ELR (cell line): Measurements from ENCODE around the gene C1QL4.

ENCODE experiments used
- DNase-seq: peaks from one replicate; pipeline ENCODE4 v3.0.0-alpha.2; 2015; ENCODE audit warnings: low read depth

The C1QL4 gene

DNA sequence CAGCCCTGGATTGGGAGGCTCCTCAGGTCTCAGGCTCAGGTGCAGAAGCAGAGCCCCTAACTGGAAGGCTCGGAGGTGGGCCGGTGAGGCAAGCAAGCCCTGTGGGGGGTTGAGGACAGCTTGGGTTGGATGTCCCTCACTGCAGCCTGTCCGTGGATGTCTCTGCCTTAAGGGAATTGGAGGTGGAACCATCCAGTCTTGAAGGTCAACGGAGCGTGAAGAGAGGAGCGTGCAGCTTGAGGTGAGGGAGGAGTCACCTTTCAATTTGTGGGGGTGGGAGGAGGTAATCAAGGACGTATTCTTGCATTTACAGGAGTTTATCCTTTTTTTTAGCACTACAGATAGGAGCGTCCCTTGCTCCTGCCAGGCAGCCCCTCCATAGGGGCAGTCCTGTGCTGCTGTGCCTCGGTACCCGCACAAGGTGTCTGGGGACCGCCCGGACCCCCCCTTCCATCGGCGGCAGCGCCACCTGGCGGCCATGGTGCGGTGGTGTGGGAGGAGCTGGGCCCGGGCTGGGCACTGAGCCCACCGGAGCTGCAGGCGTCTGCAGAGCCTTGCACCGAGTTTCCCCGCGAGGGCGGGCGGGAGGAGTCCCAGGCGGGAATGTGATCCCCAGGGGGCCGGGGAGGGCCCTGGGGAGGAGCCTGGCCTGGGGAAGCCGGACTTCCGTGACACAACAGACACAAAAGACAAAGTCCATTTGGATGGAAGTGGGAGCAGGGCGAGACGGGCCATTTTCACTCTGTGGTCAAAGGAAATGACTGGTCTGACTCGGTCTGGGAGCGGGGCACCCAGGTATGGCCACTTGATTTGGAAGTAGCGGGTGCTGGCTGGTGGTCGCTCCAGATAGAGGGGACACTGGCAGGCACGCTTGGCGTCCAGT is 10.6 kb upstream of the C1QL4 start:
- peak; percentile 88 for DNase-seq

GRCh38 chr12:49346659-49347310 is 9.8 kb upstream of the C1QL4 start, which contains the start of gene DNAJC22:
TSS of gene DNAJC22 (plus strand) at chr12:49346888. CDS start at chr12:49348873, 1,985 bp downstream.
- peak; percentile 46 for DNase-seq

GRCh38 chr12:49345825-49346658 is 9.1 kb upstream of the C1QL4 start:
- no peak for DNase-seq

DNA sequence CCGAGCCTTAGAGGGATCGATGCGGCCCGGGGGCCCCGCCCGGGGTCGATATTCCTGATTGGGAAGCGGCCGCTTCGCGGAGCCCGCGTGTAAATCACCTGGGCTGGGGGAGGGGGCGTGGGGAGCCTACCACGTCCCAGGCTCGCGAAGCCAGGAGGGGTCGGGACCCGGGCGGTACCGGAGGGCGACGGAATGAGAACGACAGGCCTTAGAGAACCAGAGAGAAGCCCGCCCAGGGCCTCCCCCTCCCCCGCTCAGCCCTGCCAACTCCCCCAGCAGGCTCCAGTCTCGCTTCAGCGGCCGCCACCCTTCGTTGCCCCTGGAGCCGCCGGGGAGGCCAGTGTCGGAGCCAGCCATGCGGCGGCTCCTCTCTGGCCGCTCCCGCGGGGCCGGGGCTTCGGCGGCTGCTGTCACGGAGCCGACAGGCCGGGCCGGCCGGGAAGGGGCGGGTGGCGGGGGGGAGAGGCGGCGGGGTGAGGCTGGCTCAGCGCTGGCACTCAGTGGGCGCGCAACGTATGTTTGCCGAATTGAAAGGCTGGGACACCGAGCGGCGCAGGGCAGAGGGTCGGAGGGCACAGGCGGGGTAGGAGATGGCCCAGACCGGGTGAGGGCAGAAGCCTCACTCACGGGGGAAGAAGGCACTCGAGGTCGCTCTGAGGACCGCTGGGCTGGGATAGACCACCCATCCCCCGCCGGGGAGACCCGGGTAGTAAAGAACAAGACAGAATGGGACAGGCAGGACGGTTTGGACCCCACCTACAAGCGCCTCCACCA is 8.2 kb upstream of the C1QL4 start:
- DNase-seq, result peak; percentile 37

GRCh38 chr12:49344486-49345050 is 7.6 kb upstream of the C1QL4 start:
- DNase-seq, result no peak

DNA sequence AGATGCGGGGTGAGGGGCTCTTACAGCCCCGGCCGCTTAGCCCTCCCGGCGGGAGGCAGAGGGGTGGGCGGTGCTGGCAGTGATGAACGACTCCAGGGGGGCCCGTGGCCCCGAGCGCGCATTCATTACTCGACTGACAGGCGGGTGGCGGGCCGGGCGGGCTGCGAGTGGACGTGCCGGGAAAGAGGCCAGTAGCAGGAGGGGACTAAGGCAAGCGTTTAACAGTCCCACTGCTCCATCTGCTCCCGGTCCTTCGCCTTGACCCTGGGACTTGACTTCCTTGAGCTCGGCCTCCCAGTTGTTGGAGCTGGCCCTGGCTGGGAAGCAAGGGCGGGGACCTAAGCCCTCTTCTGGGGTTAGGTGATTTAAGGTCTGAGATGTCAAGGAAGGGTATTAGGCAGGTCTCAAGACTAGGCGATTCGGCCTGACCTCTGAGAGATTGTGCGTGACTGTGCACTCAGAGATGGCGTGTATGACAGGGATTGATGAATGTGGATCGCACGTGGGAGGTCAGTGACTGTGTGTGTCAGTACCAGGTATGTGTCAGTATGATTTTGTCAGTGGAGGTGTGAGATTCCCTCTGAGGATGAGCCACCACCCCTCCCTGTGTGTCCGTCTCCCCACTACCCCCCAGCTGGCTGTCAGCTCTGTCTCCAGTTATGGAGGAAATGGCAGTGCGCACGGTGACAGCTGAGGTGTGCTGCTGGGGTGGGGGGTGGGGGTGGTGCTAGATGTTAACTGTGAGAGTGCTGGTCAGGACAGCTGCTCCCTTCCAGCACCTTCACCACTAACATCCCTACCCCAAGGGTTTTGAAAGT is 6.1 kb upstream of the C1QL4 start:
- DNase-seq, result no peak

DNA sequence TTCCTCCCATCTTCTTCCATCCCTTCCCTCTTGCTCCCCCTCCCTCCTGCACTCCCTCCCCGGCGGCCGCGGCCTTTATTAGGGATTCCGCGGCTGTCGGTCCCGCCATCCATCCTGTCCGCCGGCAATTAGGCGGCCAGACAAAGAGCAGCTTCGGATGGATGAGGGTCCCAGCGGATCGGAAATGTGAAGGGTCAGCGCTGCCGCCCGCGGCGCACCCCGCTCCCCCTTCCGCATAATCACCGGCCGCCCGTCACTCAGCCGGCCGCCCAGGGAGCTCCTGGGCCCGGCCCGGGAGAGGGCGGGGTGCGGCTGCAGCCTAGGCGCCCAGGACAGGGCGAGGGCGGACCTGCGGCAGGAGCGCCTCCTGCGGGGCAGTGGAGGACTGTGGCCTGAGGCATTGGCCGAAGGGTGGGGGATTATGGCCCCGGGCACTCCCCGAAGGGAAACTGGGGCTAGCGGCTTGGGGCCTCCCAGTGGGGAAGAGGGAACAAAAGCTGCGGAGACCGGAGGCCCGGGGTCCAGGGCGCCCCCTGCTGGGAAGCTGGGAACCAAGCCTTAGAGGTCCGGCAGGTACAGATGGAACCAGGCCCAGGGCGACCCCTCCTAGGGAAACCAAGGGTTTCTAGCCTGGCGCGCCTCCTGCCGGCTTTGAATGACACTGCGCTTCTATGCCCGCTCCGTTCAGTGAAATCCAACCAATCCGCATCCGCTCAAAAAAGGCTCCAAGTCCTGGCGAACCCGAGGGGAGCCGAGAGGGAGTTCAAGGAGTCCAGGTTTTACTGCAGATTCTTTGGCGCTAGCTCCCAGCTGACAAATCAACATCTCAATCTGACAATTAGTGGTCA is 5.3 kb upstream of the C1QL4 start:
- DNase-seq, result peak; percentile 87

GRCh38 chr12:49341777-49342065 is 4.7 kb upstream of the C1QL4 start:
- no peak for DNase-seq

- DNase-seq, result no peak
These were observed 4.2 kb upstream of the C1QL4 start for GRCh38 chr12:49340971-49341776.

DNA sequence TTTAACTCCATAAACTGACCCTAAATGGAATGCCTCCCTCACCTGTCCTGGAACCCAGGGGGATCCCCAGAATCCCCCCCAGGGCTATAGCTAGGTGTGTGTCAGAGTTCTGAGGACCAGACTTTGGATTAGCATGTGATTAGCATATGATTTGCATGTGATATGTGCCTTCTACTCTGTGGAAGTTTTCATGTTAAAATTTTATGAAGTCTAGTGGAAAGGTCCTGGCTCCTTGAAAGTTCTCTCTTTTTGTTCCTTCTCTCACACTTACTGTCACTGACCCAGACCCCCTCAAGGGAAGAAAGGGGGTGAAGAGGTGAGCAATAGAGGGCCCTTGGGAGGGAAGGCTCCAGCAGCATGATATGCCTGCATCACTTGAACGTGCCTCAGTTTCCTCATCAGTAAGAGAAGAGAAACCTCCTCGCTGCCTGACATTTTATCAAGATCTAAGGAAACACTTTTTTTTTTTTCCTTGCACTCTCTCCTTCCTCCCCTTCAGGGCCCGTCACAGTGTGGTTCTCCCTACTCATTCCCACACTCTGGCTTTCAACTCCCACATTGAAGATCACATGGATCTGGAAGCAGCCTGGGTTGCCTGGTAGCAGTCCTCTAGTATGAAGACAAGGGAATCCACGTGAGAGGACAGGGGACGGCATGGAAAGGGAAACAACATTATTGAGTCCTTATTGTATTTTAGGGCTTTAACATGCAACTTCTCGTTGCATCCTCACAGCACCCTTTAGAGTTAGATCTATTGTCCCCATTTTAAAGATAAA is 3.3 kb upstream of the C1QL4 start:
- DNase-seq, result no peak

DNA sequence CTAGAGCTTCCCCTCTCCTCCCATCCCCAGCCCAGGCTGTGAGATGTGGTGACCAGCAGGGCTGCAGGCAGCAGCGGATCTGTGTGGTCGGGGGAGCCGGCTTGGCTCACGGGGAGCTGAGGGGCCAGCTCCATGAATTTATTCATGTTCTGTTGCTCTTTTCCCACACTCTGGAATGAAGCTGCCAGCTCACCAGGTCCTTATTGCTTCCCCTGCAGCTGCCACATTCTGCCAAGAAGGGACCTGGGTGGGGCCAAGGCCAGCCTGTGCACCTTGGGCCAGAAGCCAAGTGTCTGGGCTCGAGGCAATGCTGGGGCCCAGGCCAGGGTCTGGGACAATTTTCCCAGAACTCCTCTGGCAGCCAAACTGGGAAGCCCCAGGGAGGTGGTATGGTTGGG is 2.5 kb upstream of the C1QL4 start:
- DNase-seq, result no peak

- no peak for DNase-seq
These were observed 2.0 kb upstream of the C1QL4 start for GRCh38 chr12:49338830-49339463.

GRCh38 chr12:49335955-49336644 is 888 bp downstream of the C1QL4 start:
- no peak for DNase-seq

- DNase-seq, result no peak
These were observed 1.7 kb downstream of the C1QL4 start for GRCh38 chr12:49335118-49335954.

- DNase-seq, result no peak
These were observed 2.3 kb downstream of the C1QL4 start for GRCh38 chr12:49334681-49335080.

GRCh38 chr12:49334226-49334625 is 2.8 kb downstream of the C1QL4 start:
- no peak for DNase-seq
